ENCODE measurements around the gene LYL1. TPM values are rescaled to one million over a fixed set of nuclear protein-coding genes. Genes with fewer than 3 reads are reported as not detected.

The LYL1 gene
- total RNA-seq, 2 donors from 2014 or later: 3.6 to 4.5 TPM

GRCh38 chr19:13094106-13094504 lies 8.6 kb downstream of the LYL1 start:
- Histone ChIP-seq H3K27me3 (no peaks in the 10 kb centered on the region), H3K36me3 (no peaks in the 10 kb centered on the region), H3K27ac (no peak overlapping the region), H3K9me3 (no peaks in the 10 kb centered on the region), H3K4me3 (no peak overlapping the region), H3K9ac (ENCODE audit: low read depth in 2 of 2, low read length in 2 of 2) (peak overlapping the region in 1 of 2 donors; percentile 14), H3K4me1 (peaks cover 14% of the 10 kb centered on the region)
- peak; percentile 11 for TF ChIP-seq CTCF (IDR thresholded peaks at IDR 0.05)
- no peak for DNase-seq
- intact Hi-C loops (cut with DNase I): loop anchor here (10.0 kb wide), 1 partner anchor 59 kb away; no protein-coding TSS in a partner anchor

- Histone ChIP-seq H3K36me3 (no peaks in the 10 kb centered on the region), H3K4me1 (peaks cover 10% of the 10 kb centered on the region), H3K27me3 (no peaks in the 10 kb centered on the region), H3K9ac (ENCODE audit: low read depth in 2 of 2, low read length in 2 of 2) (peak overlapping the region in 1 of 2 donors; percentile 14), H3K9me3 (no peaks in the 10 kb centered on the region), H3K4me3 (no peak overlapping the region), H3K27ac (no peak overlapping the region)
- peak; percentile 92 for TF ChIP-seq CTCF (IDR thresholded peaks at IDR 0.05)
- DNase-seq: peak; percentile 86
- intact Hi-C loops (cut with DNase I): loop anchor here (2.0 to 10.0 kb wide), 2 partner anchors 59 to 115 kb away; no protein-coding TSS in a partner anchor
Observed at GRCh38 chr19:13093407-13094105, 9.1 kb downstream of the LYL1 start.

- no peak for TF ChIP-seq CTCF (IDR thresholded peaks at IDR 0.05)
- Histone ChIP-seq H3K27me3 (no peaks in the 10 kb centered on the region), H3K9me3 (no peaks in the 10 kb centered on the region), H3K27ac (no peak overlapping the region), H3K36me3 (no peaks in the 10 kb centered on the region), H3K4me3 (no peak overlapping the region), H3K4me1 (peaks cover 10% of the 10 kb centered on the region), H3K9ac (ENCODE audit: low read depth in 2 of 2, low read length in 2 of 2) (no peak overlapping the region)
- intact Hi-C loops (cut with DNase I): loop anchor here (2.0 to 10.0 kb wide), 2 partner anchors 58 to 114 kb away; no protein-coding TSS in a partner anchor
- no peak for DNase-seq
Observed at GRCh38 chr19:13092606-13093235, 9.9 kb downstream of the LYL1 start.

- TF ChIP-seq CTCF (IDR thresholded peaks at IDR 0.05): no peak
- Histone ChIP-seq H3K9me3 (no peaks in the 10 kb centered on the region), H3K27ac (peak overlapping the region; percentile 7), H3K27me3 (no peaks in the 10 kb centered on the region), H3K36me3 (no peaks in the 10 kb centered on the region), H3K4me1 (peaks cover 10% of the 10 kb centered on the region), H3K9ac (ENCODE audit: low read depth in 2 of 2, low read length in 2 of 2) (no peak overlapping the region), H3K4me3 (no peak overlapping the region)
- DNase-seq: no peak
- intact Hi-C loops (cut with DNase I): loop anchor here (2.0 to 10.0 kb wide), 2 partner anchors 57 to 113 kb away; no protein-coding TSS in a partner anchor
Observed at GRCh38 chr19:13092158-13092543, 10.5 kb downstream of the LYL1 start.

GRCh38 chr19:13091400-13092157 lies 11.1 kb downstream of the LYL1 start:
- no peak for DNase-seq
- Histone ChIP-seq H3K36me3 (no peaks in the 10 kb centered on the region), H3K4me3 (no peak overlapping the region), H3K9me3 (no peaks in the 10 kb centered on the region), H3K4me1 (peaks cover 10% of the 10 kb centered on the region), H3K27me3 (no peaks in the 10 kb centered on the region), H3K27ac (peak overlapping the region; percentile 7), H3K9ac (ENCODE audit: low read depth in 2 of 2, low read length in 2 of 2) (no peak overlapping the region)
- intact Hi-C loops (cut with DNase I): loop anchor here (2.0 to 10.0 kb wide), 2 partner anchors 57 to 113 kb away; no protein-coding TSS in a partner anchor
- no peak for TF ChIP-seq CTCF (IDR thresholded peaks at IDR 0.05)
